Small intestine (tissue), 7 donors: ENCODE data around the gene KCNQ1OT1. TPM values are rescaled to one million over a fixed set of nuclear protein-coding genes. Genes with fewer than 3 reads are reported as not detected.
A peak's percentile ranks its signal among the peaks of the same experiment; 100 is the strongest.

Experiments
- DNase-seq, 2 donors: peaks; one replicate each; pipeline versions ENCODE4 v3.0.0 to v3.0.0-alpha.2; 2013
- FAIRE-seq: peaks from 2 replicates; lab custom pipeline; 2012; peaks lifted over from hg19 to GRCh38; lab: Jason Lieb, UNC
- H3K27ac ChIP-seq, 3 donors: one replicate each; pipeline ENCODE4 v1.5.1; 2013; ENCODE audit warnings: low read length in 2 of 3, mild to moderate bottlenecking in 2 of 3, control low read depth in 1 of 3, inconsistent platforms in 1 of 3, low read depth in 1 of 3, moderate library complexity in 1 of 3
- H3K27me3 ChIP-seq, 3 donors: one replicate each; pipeline ENCODE4 v1.6.1; 2013; ENCODE audit warnings: low read length in 3 of 3, inconsistent platforms in 1 of 3; ENCODE audit not compliant: control insufficient read depth in 3 of 3, insufficient read depth in 3 of 3
- H3K36me3 ChIP-seq, 3 donors: one replicate each; pipeline ENCODE4 v1.6.1; 2013; ENCODE audit warnings: low read length in 3 of 3, inconsistent platforms in 1 of 3, low read depth in 1 of 3, mild to moderate bottlenecking in 1 of 3, moderate library complexity in 1 of 3; ENCODE audit not compliant: control insufficient read depth in 3 of 3, insufficient read depth in 2 of 3
- H3K4me1 ChIP-seq, 3 donors: one replicate each; pipeline ENCODE4 v1.6.1; 2013; ENCODE audit warnings: low read length in 2 of 3, inconsistent platforms in 1 of 3, low read depth in 1 of 3, mild to moderate bottlenecking in 1 of 3, moderate library complexity in 1 of 3; ENCODE audit not compliant: control insufficient read depth in 3 of 3, insufficient read depth in 2 of 3
- H3K4me3 ChIP-seq, 3 donors: one replicate each; pipeline ENCODE4 v1.5.1; 2013; ENCODE audit warnings: low read length in 3 of 3, control low read depth in 1 of 3, inconsistent platforms in 1 of 3, low read depth in 1 of 3, mild to moderate bottlenecking in 1 of 3, moderate library complexity in 1 of 3
- H3K9me3 ChIP-seq, 2 donors: one replicate each; pipeline ENCODE4 v1.6.1; 2013; ENCODE audit warnings: low read depth in 1 of 2, low read length in 1 of 2; ENCODE audit not compliant: control insufficient read depth in 2 of 2, insufficient read depth in 1 of 2
- WGBS, 3 donors: extraction: QIAGEN DNeasy Blood & Tissue Kit; methylation state at CpG; one replicate each; pipeline ENCODE4 v1.1.7; 2013; 5-methylcytosine and 5-hydroxymethylcytosine counted together
- polyA plus RNA-seq, 4 donors: library from polyadenylated mRNA; stranded (reverse) in 3 of 4; unstranded in 1 of 4; fragments of 200-250 nt in 3 of 4; fragments of 120-200 nt in 1 of 4; gene quantifications; one replicate each; pipeline versions ENCODE4 v1.2.1 to v1.2.3, GENCODE V29; 2013
- donor health status: healthy with polysubstance abuse.
- donor health status: control.
- donor health status: control.
- donor health status: Bipolar disorder and iron deficiency.
- donor health status: healthy.

KCNQ1OT1 gene
- polyA plus RNA-seq, 4 donors, result under 0.01 to 2.3 (median 0.11) TPM

GRCh38 chr11:2664376-2664775 is 35.4 kb downstream of the KCNQ1OT1 start:
- DNase-seq (no peak), FAIRE-seq (no peak)
- 84 to 87% (median 85%) methylated on average over 9 of the region's 9 CpGs for WGBS, 3 donors
- no peaks in the 10 kb centered on the region for H3K27me3 ChIP-seq
- H3K9me3 ChIP-seq, result peaks cover 0 to 65% of the 10 kb centered on the region in 2 donors
- no peak overlapping the region for H3K27ac ChIP-seq
- no peaks in the 10 kb centered on the region for H3K4me1 ChIP-seq
- H3K36me3 ChIP-seq, result peaks cover 0 to 75% (median 0%) of the 10 kb centered on the region in 3 donors
- no peak overlapping the region for H3K4me3 ChIP-seq

GRCh38 chr11:2663915-2664314 is 35.9 kb downstream of the KCNQ1OT1 start:
- no peak for FAIRE-seq
- no peak overlapping the region for H3K4me3 ChIP-seq
- H3K4me1 ChIP-seq, result no peaks in the 10 kb centered on the region
- H3K36me3 ChIP-seq, result peaks cover 0 to 70% (median 0%) of the 10 kb centered on the region in 3 donors
- no peak overlapping the region for H3K27ac ChIP-seq
- peaks cover 0 to 67% of the 10 kb centered on the region in 2 donors for H3K9me3 ChIP-seq
- no peak for DNase-seq
- no peaks in the 10 kb centered on the region for H3K27me3 ChIP-seq

- Histone ChIP-seq H3K4me1 (no peaks in the 10 kb centered on the region), H3K4me3 (no peak overlapping the region), H3K27ac (no peak overlapping the region), H3K9me3 (peaks cover 0 to 71% of the 10 kb centered on the region in 2 donors), H3K27me3 (no peaks in the 10 kb centered on the region), H3K36me3 (peaks cover 0 to 69% (median 0%) of the 10 kb centered on the region in 3 donors)
- FAIRE-seq (no peak), DNase-seq (no peak)
- WGBS, 3 donors, result 89 to 98% (median 96%) methylated on average over 2 of the region's 2 CpGs
These were observed 36.3 kb downstream of the KCNQ1OT1 start for GRCh38 chr11:2663506-2663905.

GRCh38 chr11:2662430-2663299 is 37.1 kb downstream of the KCNQ1OT1 start:
- H3K27me3 ChIP-seq, result no peaks in the 10 kb centered on the region
- FAIRE-seq (no peak), DNase-seq (peak in 1 of 2 donors; percentile 27)
- 94 to 95% (median 94%) methylated on average over 19 of the region's 19 CpGs for WGBS, 3 donors
- no peak overlapping the region for H3K27ac ChIP-seq
- H3K9me3 ChIP-seq, result peaks cover 0 to 78% of the 10 kb centered on the region in 2 donors
- no peak overlapping the region for H3K4me3 ChIP-seq
- H3K4me1 ChIP-seq, result no peaks in the 10 kb centered on the region
- H3K36me3 ChIP-seq, result peaks cover 0 to 64% (median 0%) of the 10 kb centered on the region in 3 donors

GRCh38 chr11:2662024-2662312 is 37.8 kb downstream of the KCNQ1OT1 start:
- H3K4me3 ChIP-seq, result no peak overlapping the region
- peaks cover 0 to 77% of the 10 kb centered on the region in 2 donors for H3K9me3 ChIP-seq
- H3K4me1 ChIP-seq, result no peaks in the 10 kb centered on the region
- H3K27me3 ChIP-seq, result no peaks in the 10 kb centered on the region
- H3K27ac ChIP-seq, result no peak overlapping the region
- peaks cover 0 to 57% (median 0%) of the 10 kb centered on the region in 3 donors for H3K36me3 ChIP-seq
- WGBS, 3 donors, result 90 to 94% (median 93%) methylated on average over 5 of the region's 5 CpGs
- DNase-seq (no peak), FAIRE-seq (no peak)

GRCh38 chr11:2661173-2662023 is 38.4 kb downstream of the KCNQ1OT1 start:
- H3K4me1 ChIP-seq, result no peaks in the 10 kb centered on the region
- H3K9me3 ChIP-seq, result peaks cover 0 to 72% of the 10 kb centered on the region in 2 donors
- DNase-seq (no peak), FAIRE-seq (no peak)
- 94 to 95% (median 94%) methylated on average over 4 of the region's 4 CpGs for WGBS, 3 donors
- no peak overlapping the region for H3K27ac ChIP-seq
- H3K27me3 ChIP-seq, result no peaks in the 10 kb centered on the region
- H3K36me3 ChIP-seq, result peaks cover 0 to 52% (median 0%) of the 10 kb centered on the region in 3 donors
- no peak overlapping the region for H3K4me3 ChIP-seq

GRCh38 chr11:2660357-2660939 is 39.3 kb downstream of the KCNQ1OT1 start:
- H3K36me3 ChIP-seq, result peaks cover 0 to 47% (median 0%) of the 10 kb centered on the region in 3 donors
- H3K27me3 ChIP-seq, result no peaks in the 10 kb centered on the region
- H3K4me3 ChIP-seq, result no peak overlapping the region
- H3K4me1 ChIP-seq, result no peaks in the 10 kb centered on the region
- FAIRE-seq, result no peak
- 95 to 98% (median 96%) methylated on average over 2 of the region's 2 CpGs for WGBS, 3 donors
- H3K27ac ChIP-seq, result no peak overlapping the region
- DNase-seq, result no peak
- peaks cover 0 to 71% of the 10 kb centered on the region in 2 donors for H3K9me3 ChIP-seq

GRCh38 chr11:2657697-2658284 is 42.0 kb downstream of the KCNQ1OT1 start:
- FAIRE-seq, result no peak
- Histone ChIP-seq H3K27ac (no peak overlapping the region), H3K4me3 (no peak overlapping the region), H3K9me3 (peaks cover 0 to 73% of the 10 kb centered on the region in 2 donors), H3K27me3 (no peaks in the 10 kb centered on the region), H3K4me1 (no peaks in the 10 kb centered on the region), H3K36me3 (peaks cover 0 to 29% (median 0%) of the 10 kb centered on the region in 3 donors)
- 89 to 93% (median 92%) methylated on average over 8 of the region's 8 CpGs for WGBS, 3 donors
- DNase-seq, result no peak
